Hematopoietic multipotent progenitor cell (in vitro differentiated cells): ENCODE data around the gene HDLBP. TPM values are rescaled to one million over a fixed set of nuclear protein-coding genes. Genes with fewer than 3 reads are reported as not detected.
"Not testable (repeated sequence)": the region's sequence is repeated elsewhere in the genome, so short reads cannot be mapped to it uniquely, and the experiment has no call there.

Experiments used
- DNase-seq, 3 donors: peaks; one replicate each; pipeline ENCODE4 v3.0.0-alpha.2; 2011 to 2015; ENCODE audit warnings: low read depth in 2 of 3, low spot score in 2 of 3
- total RNA-seq: library from RNA; depleted of rRNA; stranded (reverse); fragments of >200 nt; gene quantifications from one replicate; pipeline ENCODE4 v1.2.3, GENCODE V29; 2012

HDLBP gene
- total RNA-seq, 1 donor = 198 TPM

GRCh38 chr2:241199897-241200821 is 115.3 kb downstream of the HDLBP start:
- DNase-seq = no peak

- DNase-seq = no peak
These were observed 116.2 kb downstream of the HDLBP start for GRCh38 chr2:241199286-241199685.

GRCh38 chr2:241198381-241199279 is 116.8 kb downstream of the HDLBP start:
- DNase-seq = no peak

GRCh38 chr2:241197947-241198346 is 117.5 kb downstream of the HDLBP start:
- no peak for DNase-seq

GRCh38 chr2:241197246-241197645 is 118.2 kb downstream of the HDLBP start:
- not testable (repeated sequence) for DNase-seq

GRCh38 chr2:241195506-241196130 is 119.9 kb downstream of the HDLBP start:
- no peak for DNase-seq

GRCh38 chr2:241194811-241195210 is 120.7 kb downstream of the HDLBP start:
- no peak for DNase-seq

GRCh38 chr2:241193271-241193670 is 122.2 kb downstream of the HDLBP start:
- DNase-seq = no peak

- no peak for DNase-seq
These were observed 124.4 kb downstream of the HDLBP start for GRCh38 chr2:241191081-241191480.

GRCh38 chr2:241190291-241190981 is 125.0 kb downstream of the HDLBP start:
- DNase-seq = no peak

GRCh38 chr2:241189856-241190201 is 125.6 kb downstream of the HDLBP start:
- DNase-seq = no peak

- DNase-seq = no peak
These were observed 126.2 kb downstream of the HDLBP start for GRCh38 chr2:241189093-241189855.

GRCh38 chr2:241188361-241189092 is 126.9 kb downstream of the HDLBP start, which contains the start of gene ANO7:
TSS of gene ANO7 (plus strand) at chr2:241188677. CDS start at chr2:241190064, 1,387 bp downstream.
- DNase-seq = no peak

GRCh38 chr2:241187918-241188234 is 127.6 kb downstream of the HDLBP start:
- no peak for DNase-seq

- DNase-seq = no peak
These were observed 128.2 kb downstream of the HDLBP start for GRCh38 chr2:241187101-241187917.

GRCh38 chr2:241185961-241186360 is 129.5 kb downstream of the HDLBP start:
- no peak for DNase-seq

GRCh38 chr2:241184901-241185300 is 130.6 kb downstream of the HDLBP start:
- DNase-seq = no peak

GRCh38 chr2:241183221-241183620 is 132.3 kb downstream of the HDLBP start:
- DNase-seq = no peak
